ENCODE results near the gene WDR33. TPM values are rescaled to one million over a fixed set of nuclear protein-coding genes. Genes with fewer than 3 reads are reported as not detected.

The WDR33 gene
- total and polyA plus RNA-seq, 2 experiments from 2014 or later, result 16.9 to 43.8 TPM

- in situ Hi-C loops (cut with MboI), result no loop called here
- 65 to 68% methylated on average over 4 to 6 of the region's 6 CpGs for WGBS, 2 experiments (ENCODE audit: low coverage in 1 of 2, low lambda C conversion rate in 2 of 2, missing lambda C conversion rate in 2 of 2)
- Histone ChIP-seq H4K20me1 (ENCODE audit: insufficient read depth) (no peaks in the 10 kb centered on the region), H3K27me3 (replicated peaks; ENCODE audit: insufficient read depth) (no peaks in the 10 kb centered on the region), H3K36me3 (ENCODE audit: low read depth) (no peaks in the 10 kb centered on the region), H3F3A (ENCODE audit: insufficient read depth) (no peaks in the 10 kb centered on the region), H3K4me1 (ENCODE audit: insufficient read depth) (peaks cover 16% of the 10 kb centered on the region), H3K9me3 (ENCODE audit: low read depth) (no peaks in the 10 kb centered on the region), H3K4me2 (ENCODE audit: unreplicated experiment) (no peak overlapping the region), H3K27ac (no peak overlapping the region), H3K9ac (0 out of 2 replicates have a peak overlapping the region, but pooled peaks have one; percentile 44), H3K4me3 (peak overlapping the region; percentile 59; the same call in 1 of the 2 replicates), H3K79me2 (ENCODE audit: insufficient read depth) (peaks cover 56% of the 10 kb centered on the region), H2AFZ (no peak overlapping the region), H3K9me2 (ENCODE audit: insufficient read depth) (no peaks in the 10 kb centered on the region)
- no peak for DNase-seq
- TF ChIP-seq EZH2phosphoT487 (IDR thresholded peaks at IDR 0.05; ENCODE audit: insufficient read depth, low read depth), result no peak
- no peak for TF ChIP-seq EZH2 (IDR thresholded peaks at IDR 0.05; ENCODE audit: insufficient read depth, poor library complexity, severe bottlenecking)
Observed at GRCh38 chr2:127663566-127664064, 147.4 kb downstream of the WDR33 start.

GRCh38 chr2:127662937-127663565, 147.9 kb downstream of the WDR33 start:
- H3K27me3 ChIP-seq (replicated peaks; ENCODE audit: insufficient read depth), result no peaks in the 10 kb centered on the region

GRCh38 chr2:127661949-127662510, 148.9 kb downstream of the WDR33 start:
- DNase-seq, result peak; percentile 86
- Histone ChIP-seq H3F3A (ENCODE audit: insufficient read depth) (no peaks in the 10 kb centered on the region), H3K79me2 (ENCODE audit: insufficient read depth) (peaks cover 42% of the 10 kb centered on the region), H3K4me3 (no peak overlapping the region), H3K4me2 (ENCODE audit: unreplicated experiment) (peak overlapping the region; percentile 62), H3K27me3 (replicated peaks; ENCODE audit: insufficient read depth) (no peaks in the 10 kb centered on the region), H3K9me3 (ENCODE audit: low read depth) (no peaks in the 10 kb centered on the region), H2AFZ (no peak overlapping the region), H3K4me1 (ENCODE audit: insufficient read depth) (peaks cover 16% of the 10 kb centered on the region), H3K36me3 (ENCODE audit: low read depth) (no peaks in the 10 kb centered on the region), H4K20me1 (ENCODE audit: insufficient read depth) (no peaks in the 10 kb centered on the region), H3K27ac (peak overlapping the region; percentile 73), H3K9ac (peak overlapping the region; percentile 54), H3K9me2 (ENCODE audit: insufficient read depth) (no peaks in the 10 kb centered on the region)
- WGBS, 2 experiments (ENCODE audit: low coverage in 1 of 2, low lambda C conversion rate in 2 of 2, missing lambda C conversion rate in 2 of 2), result 32 to 34% methylated on average over 8 to 9 of the region's 9 CpGs
- in situ Hi-C loops (cut with MboI), result no loop called here
- no peak for TF ChIP-seq EZH2 (IDR thresholded peaks at IDR 0.05; ENCODE audit: insufficient read depth, poor library complexity, severe bottlenecking)
- no peak for TF ChIP-seq EZH2phosphoT487 (IDR thresholded peaks at IDR 0.05; ENCODE audit: insufficient read depth, low read depth)

More at GRCh38 chr2:127662937-127663565, 147.9 kb downstream of the WDR33 start:
- no peaks in the 10 kb centered on the region for H3K36me3 ChIP-seq (ENCODE audit: low read depth)
- peaks cover 16% of the 10 kb centered on the region for H3K4me1 ChIP-seq (ENCODE audit: insufficient read depth)
- TF ChIP-seq EZH2 (IDR thresholded peaks at IDR 0.05; ENCODE audit: insufficient read depth, poor library complexity, severe bottlenecking), result no peak
- no peak for TF ChIP-seq EZH2phosphoT487 (IDR thresholded peaks at IDR 0.05; ENCODE audit: insufficient read depth, low read depth)
- no peaks in the 10 kb centered on the region for H3F3A ChIP-seq (ENCODE audit: insufficient read depth)
- in situ Hi-C loops (cut with MboI), result no loop called here
- no peaks in the 10 kb centered on the region for H3K9me3 ChIP-seq (ENCODE audit: low read depth)
- H3K4me3 ChIP-seq, result no peak overlapping the region
- peaks cover 53% of the 10 kb centered on the region for H3K79me2 ChIP-seq (ENCODE audit: insufficient read depth)
- no peak overlapping the region for H2AFZ ChIP-seq
- H3K27ac ChIP-seq, result no peak overlapping the region
- no peak overlapping the region for H3K9ac ChIP-seq
- H3K9me2 ChIP-seq (ENCODE audit: insufficient read depth), result no peaks in the 10 kb centered on the region
- no peaks in the 10 kb centered on the region for H4K20me1 ChIP-seq (ENCODE audit: insufficient read depth)
- WGBS, 2 experiments (ENCODE audit: low coverage in 1 of 2, low lambda C conversion rate in 2 of 2, missing lambda C conversion rate in 2 of 2), result 63 to 69% methylated on average over 9 of the region's 9 CpGs
- peak; percentile 31 for DNase-seq
- H3K4me2 ChIP-seq (ENCODE audit: unreplicated experiment), result no peak overlapping the region

GRCh38 chr2:127661072-127661649, 149.8 kb downstream of the WDR33 start:
- Histone ChIP-seq H3K36me3 (ENCODE audit: low read depth) (no peaks in the 10 kb centered on the region), H3K4me2 (ENCODE audit: unreplicated experiment) (peak overlapping the region; percentile 62), H3K9ac (peak overlapping the region; percentile 54), H3K4me1 (ENCODE audit: insufficient read depth) (peaks cover 16% of the 10 kb centered on the region), H3K9me2 (ENCODE audit: insufficient read depth) (no peaks in the 10 kb centered on the region), H3K4me3 (no peak overlapping the region), H3K27ac (peak overlapping the region; percentile 73), H3K79me2 (ENCODE audit: insufficient read depth) (peaks cover 34% of the 10 kb centered on the region), H4K20me1 (ENCODE audit: insufficient read depth) (no peaks in the 10 kb centered on the region), H3K9me3 (ENCODE audit: low read depth) (no peaks in the 10 kb centered on the region), H3F3A (ENCODE audit: insufficient read depth) (no peaks in the 10 kb centered on the region), H3K27me3 (replicated peaks; ENCODE audit: insufficient read depth) (no peaks in the 10 kb centered on the region), H2AFZ (no peak overlapping the region)
- 65 to 75% methylated on average over 12 to 13 of the region's 14 CpGs for WGBS, 2 experiments (ENCODE audit: low coverage in 1 of 2, low lambda C conversion rate in 2 of 2, missing lambda C conversion rate in 2 of 2)
- in situ Hi-C loops (cut with MboI), result no loop called here
- TF ChIP-seq EZH2 (IDR thresholded peaks at IDR 0.05; ENCODE audit: insufficient read depth, poor library complexity, severe bottlenecking) (no peak), EZH2phosphoT487 (IDR thresholded peaks at IDR 0.05; ENCODE audit: insufficient read depth, low read depth) (no peak)
- DNase-seq, result peak; percentile 51

All from GM23248 (cell line).